GM21723 (cell line): Measurements from ENCODE around the gene KCNMA1.

Experiments used
- ATAC-seq: cut with Tn5 transposase; IDR thresholded peaks from one replicate; pipeline ENCODE4 v1.9.1; 2021; ENCODE audit warnings: mild to moderate bottlenecking, moderate library complexity; ENCODE audit not compliant: unreplicated experiment

The KCNMA1 gene

GRCh38 chr10:77315496-77316129, 322.0 kb downstream of the KCNMA1 start:
- ATAC-seq = no peak

- ATAC-seq = no peak
Measured at GRCh38 chr10:77313066-77313750, 324.4 kb downstream of the KCNMA1 start.

DNA sequence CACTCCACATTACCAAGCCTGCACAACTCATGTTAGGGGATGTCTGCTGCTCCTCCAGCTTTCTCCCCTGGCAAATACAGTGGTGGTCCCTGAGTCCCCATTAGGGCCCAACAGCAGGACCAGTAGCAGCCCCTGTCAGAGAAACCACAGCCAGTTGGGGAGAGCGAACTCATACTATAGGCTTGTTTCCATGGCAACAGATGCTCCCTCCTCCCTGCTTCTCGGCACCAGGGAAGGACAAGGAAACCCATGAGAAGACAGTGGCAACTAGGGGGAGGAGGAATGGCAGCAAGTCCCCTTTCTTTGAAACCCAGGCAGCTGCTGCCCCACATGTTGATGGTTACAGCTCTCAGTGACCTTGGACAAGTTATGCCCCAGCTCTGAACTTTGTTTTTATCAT, 326.4 kb downstream of the KCNMA1 start:
- ATAC-seq = no peak

- no peak for ATAC-seq
Measured at GRCh38 chr10:77310288-77310840, 327.2 kb downstream of the KCNMA1 start.

DNA sequence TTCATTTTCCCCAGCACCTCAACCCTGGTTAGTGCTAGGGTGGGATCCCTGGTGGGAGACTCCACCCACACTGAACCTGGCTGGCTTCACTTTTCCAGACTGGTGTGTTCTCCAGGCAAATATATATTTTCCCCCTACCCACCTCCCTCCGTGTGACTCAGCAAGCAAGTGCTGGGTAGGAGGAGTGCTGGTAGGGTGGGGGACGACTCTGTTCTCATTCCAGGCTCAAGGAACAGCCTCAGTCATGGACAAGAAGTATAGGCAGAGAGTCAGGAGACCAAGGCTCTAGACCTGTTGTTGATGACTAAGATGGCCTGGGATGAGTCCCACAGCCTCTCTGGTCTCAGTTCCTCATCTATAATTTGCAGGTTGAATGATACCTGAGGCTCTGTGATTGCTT, 328.1 kb downstream of the KCNMA1 start:
- no peak for ATAC-seq

DNA sequence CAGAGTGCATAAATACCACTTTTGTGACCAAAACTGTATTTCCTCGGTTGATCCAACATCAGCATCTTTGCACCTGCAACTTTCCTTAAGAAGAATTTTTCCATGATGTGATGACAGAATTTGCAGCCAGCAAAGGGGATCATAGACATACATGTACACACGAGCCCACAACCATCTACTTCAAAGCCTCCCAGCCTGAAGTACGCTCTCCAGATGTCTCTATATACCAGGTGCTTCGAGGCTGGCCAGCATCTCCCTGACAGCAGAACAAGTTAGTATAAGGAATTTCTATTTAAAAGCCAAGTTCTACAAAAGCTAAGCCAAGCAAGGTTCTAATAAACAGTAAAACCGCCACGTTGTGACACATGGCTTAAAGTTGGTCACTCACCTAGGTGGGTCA, 328.5 kb downstream of the KCNMA1 start:
- no peak for ATAC-seq

- no peak for ATAC-seq
Measured at GRCh38 chr10:77308084-77308732, 329.4 kb downstream of the KCNMA1 start.

DNA sequence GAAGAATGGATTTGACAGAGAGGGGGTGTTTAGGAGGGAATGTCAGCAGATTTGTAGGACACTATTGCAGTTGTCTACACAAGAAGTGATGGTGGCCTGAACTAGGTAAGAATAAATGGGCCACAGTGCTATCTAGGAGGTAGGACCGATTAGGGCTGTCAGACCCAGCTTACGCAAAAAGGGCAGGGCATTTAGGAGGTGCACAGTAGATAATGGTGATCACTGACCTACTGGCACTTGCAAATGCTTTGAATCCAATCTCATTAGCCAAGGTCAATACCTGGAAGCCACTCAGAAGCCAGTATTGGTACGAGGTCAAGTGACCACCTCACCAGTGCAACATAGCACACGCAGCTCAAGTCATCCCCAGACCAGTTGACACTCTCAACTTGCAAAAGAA, 330.9 kb downstream of the KCNMA1 start:
- ATAC-seq = no peak

- no peak for ATAC-seq
Measured at GRCh38 chr10:77305650-77306632, 331.7 kb downstream of the KCNMA1 start.

- no peak for ATAC-seq
Measured at GRCh38 chr10:77304192-77304591, 333.4 kb downstream of the KCNMA1 start.

GRCh38 chr10:77301305-77301730, 336.3 kb downstream of the KCNMA1 start:
- no peak for ATAC-seq

GRCh38 chr10:77300682-77301302, 336.8 kb downstream of the KCNMA1 start:
- ATAC-seq = no peak

- no peak for ATAC-seq
Measured at GRCh38 chr10:77299320-77299719, 338.3 kb downstream of the KCNMA1 start.

GRCh38 chr10:77297393-77297739, 340.2 kb downstream of the KCNMA1 start:
- no peak for ATAC-seq

DNA sequence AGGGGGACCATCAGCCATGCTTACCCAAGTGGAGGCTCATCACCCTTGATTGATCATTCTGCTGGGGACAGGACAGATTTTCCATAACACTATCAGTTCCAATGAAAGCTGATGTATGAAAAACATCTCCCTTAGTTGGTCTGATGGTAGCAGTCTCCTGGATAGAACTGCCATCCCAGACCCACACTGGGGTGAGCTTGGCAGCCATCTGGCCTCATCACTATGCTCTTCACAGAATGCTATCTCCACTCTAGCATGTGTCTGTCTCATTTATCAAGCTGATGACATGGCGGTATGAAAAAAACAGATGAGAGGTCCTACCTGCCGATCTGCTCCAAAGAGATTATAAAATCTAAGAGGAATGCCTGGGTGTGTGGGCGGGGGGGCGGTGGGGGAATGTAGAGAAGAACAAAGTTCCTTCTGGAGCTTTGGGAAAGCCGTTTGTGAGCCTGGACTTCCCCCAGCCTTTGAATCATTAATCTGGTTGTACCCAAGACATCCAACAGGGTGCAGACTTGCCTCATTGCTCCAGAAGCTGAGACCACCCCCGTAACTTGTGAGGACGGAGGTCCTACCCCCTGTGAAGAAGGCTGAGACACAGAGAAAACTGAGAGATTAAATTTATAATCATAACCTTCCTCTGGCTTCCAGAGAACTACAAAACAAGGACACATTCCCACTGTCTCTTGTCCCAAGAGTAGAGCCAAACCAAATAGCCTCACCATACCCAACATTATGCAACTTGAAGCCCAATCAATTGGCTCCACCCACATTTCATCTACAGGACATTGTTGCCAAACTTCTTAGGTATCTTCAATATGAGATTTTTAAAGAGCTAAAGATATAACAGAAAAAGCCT, 340.8 kb downstream of the KCNMA1 start:
- ATAC-seq = no peak

DNA sequence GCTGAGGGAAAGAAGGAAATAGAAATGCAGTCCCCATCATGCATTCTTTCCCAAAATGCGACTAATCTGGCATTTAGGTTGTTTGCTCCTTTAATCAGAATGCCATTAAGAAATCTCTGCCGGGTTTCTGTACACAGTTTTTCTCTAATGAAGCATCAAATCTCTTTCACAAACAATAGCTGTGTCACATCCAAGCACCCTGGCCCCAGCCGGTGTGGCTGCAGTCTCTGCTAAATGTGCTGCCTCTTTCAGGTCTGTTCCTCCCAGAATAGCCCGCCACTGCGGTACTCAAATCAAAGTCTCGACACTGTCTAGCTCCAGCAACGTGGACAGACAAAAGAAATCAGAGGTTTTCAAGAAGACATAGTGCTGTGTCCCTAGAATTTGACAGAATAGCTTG, 343.8 kb downstream of the KCNMA1 start:
- ATAC-seq = no peak

DNA sequence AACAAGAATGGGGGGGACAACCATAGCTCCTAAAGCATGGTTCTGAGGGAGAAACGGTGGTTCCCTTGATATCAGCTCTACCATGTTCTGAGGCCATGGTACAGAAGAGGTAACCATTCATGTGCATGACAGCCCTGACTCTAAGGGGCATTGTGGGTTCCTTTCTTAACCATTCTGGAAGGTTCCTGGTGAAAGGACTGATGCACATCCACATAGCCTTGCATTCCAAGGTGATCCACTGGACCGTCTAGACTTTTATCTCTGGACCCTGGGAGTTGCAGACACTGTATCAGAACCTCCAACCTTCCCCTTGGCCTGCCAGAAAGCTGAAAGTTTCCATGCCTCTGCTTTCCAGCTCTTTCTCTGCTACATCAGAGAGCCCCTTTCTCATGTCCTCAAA, 344.3 kb downstream of the KCNMA1 start:
- ATAC-seq = no peak

GRCh38 chr10:77291596-77292505, 345.8 kb downstream of the KCNMA1 start:
- no peak for ATAC-seq
